Ascending aorta (tissue), 2 donors: ENCODE data around the gene ZBTB1. TPM values are rescaled to one million over a fixed set of nuclear protein-coding genes. Genes with fewer than 3 reads are reported as not detected.
"Not testable (repeated sequence)": the region's sequence is repeated elsewhere in the genome, so short reads cannot be mapped to it uniquely, and the experiment has no call there.

Experiments
- DNase-seq, 2 donors: peaks; one replicate each; pipeline ENCODE4 v3.0.0-alpha.2; 2019; ENCODE audit warnings: low spot score in 2 of 2
- H3K27ac ChIP-seq, 2 donors: fragments of 200-600 bp; sonication (generic); one replicate each; pipeline ENCODE4 v1.5.1; 2016 to 2017; ENCODE audit warnings: mild to moderate bottlenecking in 1 of 2
- H3K27me3 ChIP-seq: fragments of 200-600 bp; sonication (generic); one replicate; pipeline ENCODE4 v1.5.1; 2017
- H3K36me3 ChIP-seq, 2 donors: fragments of 200-600 bp; sonication (generic); one replicate each; pipeline ENCODE4 v1.5.1; 2016
- H3K4me1 ChIP-seq, 2 donors: fragments of 200-600 bp; sonication (generic); one replicate each; pipeline ENCODE4 v1.5.1; 2016 to 2017; ENCODE audit warnings: mild to moderate bottlenecking in 1 of 2
- H3K4me3 ChIP-seq, 2 donors: fragments of 200-600 bp; sonication (generic); one replicate each; pipeline ENCODE4 v1.5.1; 2016 to 2017; ENCODE audit warnings: mild to moderate bottlenecking in 1 of 2
- H3K9me3 ChIP-seq, 2 donors: fragments of 200-600 bp; sonication (generic); one replicate each; pipeline ENCODE4 v1.5.1; 2016
- intact Hi-C: fragments of 100-400 bp; cut with DNase I; formaldehyde crosslinking; loops from one replicate; pipeline ENCODE4 v1.15.1; 2023
- total RNA-seq: library from RNA; depleted of rRNA; stranded (reverse); fragments of >200 nt; gene quantifications from one replicate; pipeline ENCODE4 v1.1.0, GENCODE V29; 2016
- TF ChIP-seq, protein P1 (sequence below), 3 experiments: fragments of 200-600 bp in 2 of 3; fragments of 450-650 bp in 1 of 3; sonication (generic) in 2 of 3; IDR thresholded peaks; one replicate each; pipeline ENCODE4 v1.5.1; 2016 to 2019; ENCODE audit warnings: antibody characterized with exemption in 3 of 3, mild to moderate bottlenecking in 1 of 3, moderate library complexity in 1 of 3

The ZBTB1 gene
- total RNA-seq, 1 donor from 2014 or later, result 57.0 TPM

DNA sequence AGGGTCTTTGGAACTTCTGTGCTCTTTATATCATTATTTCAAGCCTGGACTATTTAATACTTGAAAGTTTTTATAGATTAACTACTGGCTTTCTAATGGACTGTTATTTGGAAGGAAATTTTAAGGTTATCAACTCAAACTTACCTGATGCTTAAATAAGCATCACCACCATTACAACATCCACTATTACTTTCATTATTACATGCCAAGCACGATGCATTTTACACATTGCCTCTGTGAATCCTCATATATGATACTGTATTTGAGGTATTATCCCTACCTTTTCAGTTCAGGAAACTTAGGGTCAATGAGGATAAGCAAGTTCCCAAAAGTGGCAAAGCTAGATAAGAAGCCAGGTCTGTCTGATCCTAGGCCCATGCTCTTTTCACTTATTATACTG is 12.4 kb downstream of the ZBTB1 start:
- Histone ChIP-seq H3K4me3 (no peak overlapping the region), H3K36me3 (peaks cover 2 to 7% of the 10 kb centered on the region in 2 donors), H3K4me1 (peaks cover 3 to 5% of the 10 kb centered on the region in 2 donors), H3K27me3 (no peaks in the 10 kb centered on the region), H3K27ac (no peak overlapping the region), H3K9me3 (no peaks in the 10 kb centered on the region)
- intact Hi-C loops, result no loop called here
- no peak for DNase-seq
- TF ChIP-seq, protein P1, sequence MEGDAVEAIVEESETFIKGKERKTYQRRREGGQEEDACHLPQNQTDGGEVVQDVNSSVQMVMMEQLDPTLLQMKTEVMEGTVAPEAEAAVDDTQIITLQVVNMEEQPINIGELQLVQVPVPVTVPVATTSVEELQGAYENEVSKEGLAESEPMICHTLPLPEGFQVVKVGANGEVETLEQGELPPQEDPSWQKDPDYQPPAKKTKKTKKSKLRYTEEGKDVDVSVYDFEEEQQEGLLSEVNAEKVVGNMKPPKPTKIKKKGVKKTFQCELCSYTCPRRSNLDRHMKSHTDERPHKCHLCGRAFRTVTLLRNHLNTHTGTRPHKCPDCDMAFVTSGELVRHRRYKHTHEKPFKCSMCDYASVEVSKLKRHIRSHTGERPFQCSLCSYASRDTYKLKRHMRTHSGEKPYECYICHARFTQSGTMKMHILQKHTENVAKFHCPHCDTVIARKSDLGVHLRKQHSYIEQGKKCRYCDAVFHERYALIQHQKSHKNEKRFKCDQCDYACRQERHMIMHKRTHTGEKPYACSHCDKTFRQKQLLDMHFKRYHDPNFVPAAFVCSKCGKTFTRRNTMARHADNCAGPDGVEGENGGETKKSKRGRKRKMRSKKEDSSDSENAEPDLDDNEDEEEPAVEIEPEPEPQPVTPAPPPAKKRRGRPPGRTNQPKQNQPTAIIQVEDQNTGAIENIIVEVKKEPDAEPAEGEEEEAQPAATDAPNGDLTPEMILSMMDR (IDR thresholded peaks at IDR 0.05), result no peak

GRCh38 chr14:64517667-64518066 is 13.1 kb downstream of the ZBTB1 start:
- H3K9me3 ChIP-seq, H3K27ac ChIP-seq, H3K4me3 ChIP-seq, H3K27me3 ChIP-seq, H3K4me1 ChIP-seq, DNase-seq, intact Hi-C loops: not testable (repeated sequence)
- peaks cover 7 to 14% of the 10 kb centered on the region in 2 donors for H3K36me3 ChIP-seq

DNA sequence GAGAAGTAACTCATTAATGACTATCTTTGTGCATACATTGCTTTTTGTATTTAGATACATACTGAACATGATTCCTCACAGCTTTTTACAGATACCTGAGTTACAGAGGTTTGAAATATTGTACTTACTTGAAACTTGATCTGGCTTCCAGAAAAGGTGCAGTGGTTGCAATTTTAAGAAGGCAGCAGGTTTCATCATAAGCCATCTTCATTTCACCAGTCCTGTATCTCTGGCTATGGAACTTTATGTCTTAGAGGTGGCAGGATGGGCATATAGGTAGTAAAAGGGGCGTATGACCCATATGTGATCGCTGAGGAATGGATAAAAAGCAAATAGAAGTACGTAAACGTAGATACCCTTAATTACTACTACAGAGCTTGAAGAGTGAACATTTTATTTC is 13.7 kb downstream of the ZBTB1 start:
- H3K27me3 ChIP-seq, result no peaks in the 10 kb centered on the region
- H3K36me3 ChIP-seq, result peaks cover 12 to 19% of the 10 kb centered on the region in 2 donors
- H3K4me3 ChIP-seq, result no peak overlapping the region
- no peak for DNase-seq
- H3K27ac ChIP-seq, result no peak overlapping the region
- TF ChIP-seq, protein P1 (IDR thresholded peaks at IDR 0.05), result no peak
- intact Hi-C loops, result no loop called here
- peaks cover 0 to 5% of the 10 kb centered on the region in 2 donors for H3K4me1 ChIP-seq
- H3K9me3 ChIP-seq, result no peaks in the 10 kb centered on the region

DNA sequence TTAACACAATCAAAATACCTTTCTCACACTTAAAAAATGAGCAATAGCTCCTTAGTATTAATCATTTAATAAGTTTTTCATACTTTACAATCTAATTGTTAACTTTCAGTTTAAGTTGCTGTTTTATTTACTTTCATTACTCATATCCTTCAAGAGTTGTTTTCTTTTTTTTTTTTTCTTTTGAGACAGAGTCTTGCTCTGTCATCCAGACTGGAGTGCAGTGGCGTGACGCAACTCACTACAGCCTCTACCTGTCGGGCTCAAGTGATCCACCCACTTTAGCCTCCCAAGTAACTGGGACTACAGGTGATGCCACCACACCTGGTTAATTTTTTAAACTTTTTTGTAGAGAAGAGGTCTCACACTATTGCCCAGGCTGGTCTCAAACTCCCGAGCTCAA is 16.1 kb downstream of the ZBTB1 start:
- Histone ChIP-seq H3K9me3 (no peaks in the 10 kb centered on the region), H3K4me1 (no peaks in the 10 kb centered on the region), H3K36me3 (peaks cover 15 to 21% of the 10 kb centered on the region in 2 donors), H3K27ac (no peak overlapping the region), H3K4me3 (no peak overlapping the region), H3K27me3 (no peaks in the 10 kb centered on the region)
- TF ChIP-seq, protein P1 (IDR thresholded peaks at IDR 0.05), result no peak
- intact Hi-C loops, result no loop called here
- no peak for DNase-seq

DNA sequence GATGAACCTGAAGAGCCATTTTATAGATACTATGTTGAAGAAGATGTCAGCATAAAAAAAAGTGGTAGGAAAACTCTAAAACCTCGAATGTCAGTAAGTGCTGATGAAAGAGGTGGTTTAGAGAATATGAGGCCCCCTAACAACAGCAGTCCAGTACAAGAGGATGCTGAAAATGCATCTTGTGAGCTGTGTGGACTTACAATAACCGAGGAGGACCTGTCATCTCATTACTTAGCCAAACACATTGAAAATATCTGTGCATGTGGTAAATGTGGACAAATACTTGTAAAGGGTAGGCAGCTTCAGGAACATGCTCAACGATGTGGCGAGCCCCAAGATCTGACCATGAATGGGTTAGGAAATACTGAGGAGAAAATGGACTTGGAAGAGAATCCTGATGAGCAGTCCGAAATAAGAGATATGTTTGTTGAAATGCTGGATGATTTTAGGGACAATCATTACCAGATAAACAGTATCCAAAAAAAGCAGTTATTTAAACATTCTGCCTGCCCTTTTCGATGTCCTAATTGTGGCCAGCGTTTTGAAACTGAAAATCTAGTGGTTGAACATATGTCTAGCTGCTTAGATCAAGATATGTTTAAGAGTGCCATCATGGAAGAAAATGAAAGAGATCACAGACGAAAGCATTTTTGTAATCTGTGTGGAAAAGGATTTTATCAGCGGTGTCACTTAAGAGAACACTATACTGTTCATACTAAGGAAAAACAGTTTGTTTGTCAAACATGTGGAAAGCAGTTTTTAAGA is 18.2 kb downstream of the ZBTB1 start:
- TF ChIP-seq, protein P1 (IDR thresholded peaks at IDR 0.05), result no peak
- DNase-seq, result no peak
- Histone ChIP-seq H3K27ac (no peak overlapping the region), H3K9me3 (no peaks in the 10 kb centered on the region), H3K27me3 (no peaks in the 10 kb centered on the region), H3K36me3 (peaks cover 18 to 26% of the 10 kb centered on the region in 2 donors), H3K4me1 (no peaks in the 10 kb centered on the region), H3K4me3 (no peak overlapping the region)
- intact Hi-C loops, result no loop called here

DNA sequence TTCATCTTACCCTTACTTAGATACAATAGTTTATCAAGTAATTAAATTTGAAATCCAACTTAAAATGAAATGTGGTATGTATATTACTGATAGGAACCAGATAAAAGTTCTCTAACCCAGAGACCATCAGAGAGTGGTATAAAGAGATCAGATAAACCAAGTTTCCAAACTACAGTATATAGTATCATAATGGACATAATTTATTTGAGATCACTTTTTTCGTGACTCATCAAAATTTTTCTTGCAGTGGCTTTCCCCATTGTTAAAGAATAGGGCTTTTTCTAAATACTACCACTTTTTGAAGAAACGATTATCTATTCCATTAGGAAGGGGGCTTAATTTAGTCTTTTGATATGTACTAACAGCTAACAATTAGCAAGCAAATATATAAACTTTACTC is 20.8 kb downstream of the ZBTB1 start:
- intact Hi-C loops, result no loop called here
- Histone ChIP-seq H3K4me3 (no peak overlapping the region), H3K9me3 (no peaks in the 10 kb centered on the region), H3K27me3 (no peaks in the 10 kb centered on the region), H3K27ac (no peak overlapping the region), H3K4me1 (no peaks in the 10 kb centered on the region), H3K36me3 (peaks cover 23 to 26% of the 10 kb centered on the region in 2 donors)
- DNase-seq, result no peak
- TF ChIP-seq, protein P1 (IDR thresholded peaks at IDR 0.05), result no peak
